GM13976 (cell line): Measurements from ENCODE around the gene SPINT2.

Experiments
- DNase-seq: peaks from one replicate; pipeline ENCODE4 v3.0.0; 2012; ENCODE audit warnings: low spot score
- in situ Hi-C: fragments of 300-500 bp; cut with MboI; formaldehyde crosslinking; loops from one replicate; pipeline ENCODE4 v1.12.0; 2022; ENCODE audit warnings: low sequenced_read_pairs, mixed read lengths, inconsistent platforms; ENCODE audit not compliant: unreplicated experiment
- TF ChIP-seq, protein P1 (sequence below): IDR thresholded peaks from 2 replicates; pipeline ENCODE4 v1.5.1; 2012; ENCODE audit warnings: borderline replicate concordance, mild to moderate bottlenecking; ENCODE audit not compliant: insufficient read depth; ENCODE audit errors: extremely low read depth, missing control alignments, control extremely low read depth

The SPINT2 gene

GRCh38 chr19:38265921-38266429 lies 1.6 kb downstream of the SPINT2 start:
- TF ChIP-seq, protein P1, sequence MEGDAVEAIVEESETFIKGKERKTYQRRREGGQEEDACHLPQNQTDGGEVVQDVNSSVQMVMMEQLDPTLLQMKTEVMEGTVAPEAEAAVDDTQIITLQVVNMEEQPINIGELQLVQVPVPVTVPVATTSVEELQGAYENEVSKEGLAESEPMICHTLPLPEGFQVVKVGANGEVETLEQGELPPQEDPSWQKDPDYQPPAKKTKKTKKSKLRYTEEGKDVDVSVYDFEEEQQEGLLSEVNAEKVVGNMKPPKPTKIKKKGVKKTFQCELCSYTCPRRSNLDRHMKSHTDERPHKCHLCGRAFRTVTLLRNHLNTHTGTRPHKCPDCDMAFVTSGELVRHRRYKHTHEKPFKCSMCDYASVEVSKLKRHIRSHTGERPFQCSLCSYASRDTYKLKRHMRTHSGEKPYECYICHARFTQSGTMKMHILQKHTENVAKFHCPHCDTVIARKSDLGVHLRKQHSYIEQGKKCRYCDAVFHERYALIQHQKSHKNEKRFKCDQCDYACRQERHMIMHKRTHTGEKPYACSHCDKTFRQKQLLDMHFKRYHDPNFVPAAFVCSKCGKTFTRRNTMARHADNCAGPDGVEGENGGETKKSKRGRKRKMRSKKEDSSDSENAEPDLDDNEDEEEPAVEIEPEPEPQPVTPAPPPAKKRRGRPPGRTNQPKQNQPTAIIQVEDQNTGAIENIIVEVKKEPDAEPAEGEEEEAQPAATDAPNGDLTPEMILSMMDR = no peak
- in situ Hi-C loops = no loop called here
- no peak for DNase-seq

DNA sequence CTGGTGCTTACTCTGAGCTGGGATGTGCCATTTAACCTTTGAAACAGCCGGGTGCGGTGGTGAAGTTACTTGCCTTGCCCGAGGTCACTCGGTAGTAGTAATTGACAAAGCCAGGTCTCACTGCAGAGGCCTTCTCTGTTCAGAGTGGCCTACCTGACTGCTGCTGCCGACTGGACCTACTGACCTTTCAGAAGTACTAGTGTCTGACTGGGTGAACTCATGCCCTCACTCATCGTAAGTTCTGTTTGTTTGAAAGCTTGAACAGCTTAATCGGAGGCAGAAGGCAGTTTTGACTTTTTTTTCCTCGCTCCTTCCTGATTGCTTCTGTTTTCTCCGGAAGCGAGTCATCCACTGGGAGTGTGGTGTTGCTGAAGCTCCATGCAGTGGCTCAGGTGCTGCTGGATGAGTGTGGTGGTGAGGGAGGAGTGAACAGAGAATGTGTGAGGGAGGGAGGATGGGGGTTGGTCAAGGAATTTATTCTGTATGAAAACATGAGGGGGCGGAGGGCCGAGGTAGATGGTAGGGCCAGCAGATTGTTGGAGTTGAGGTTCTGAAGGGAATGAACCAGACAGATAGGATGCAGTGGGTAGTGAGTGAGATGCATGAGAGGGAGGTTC lies 2.7 kb downstream of the SPINT2 start:
- TF ChIP-seq, protein P1 = no peak
- in situ Hi-C loops = no loop called here
- no peak for DNase-seq

GRCh38 chr19:38267761-38268483 lies 3.5 kb downstream of the SPINT2 start:
- TF ChIP-seq, protein P1 = no peak
- in situ Hi-C loops = no loop called here
- DNase-seq = no peak

GRCh38 chr19:38268539-38268938 lies 4.2 kb downstream of the SPINT2 start:
- TF ChIP-seq, protein P1 = no peak
- in situ Hi-C loops = no loop called here
- no peak for DNase-seq

DNA sequence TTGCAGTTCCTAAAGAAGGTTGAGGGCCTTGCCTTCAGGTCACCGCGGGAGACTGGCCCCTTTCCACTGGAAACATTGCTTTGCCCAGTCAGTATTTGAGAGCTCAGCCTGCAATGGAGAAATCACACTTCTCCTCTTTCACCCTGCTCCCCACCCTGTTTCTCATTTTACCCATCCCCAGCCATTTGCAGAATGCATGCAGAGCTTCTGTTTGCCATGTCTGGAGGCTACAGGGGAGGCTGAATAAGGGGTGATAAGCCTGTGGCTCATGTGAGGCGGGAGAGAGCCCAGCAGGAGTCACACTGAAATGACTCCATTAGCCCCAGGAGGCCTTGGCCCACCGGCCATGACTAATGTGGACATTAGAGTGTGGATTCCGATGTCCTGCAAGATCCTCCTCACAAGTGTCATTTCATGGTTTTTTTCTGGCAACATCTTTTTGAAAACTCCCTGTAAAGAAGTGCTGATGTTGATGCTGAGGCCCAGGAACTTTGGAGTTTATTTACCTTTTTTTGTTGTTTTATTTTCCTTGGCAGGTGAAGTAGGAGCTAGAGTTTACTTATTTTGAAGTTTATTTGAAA lies 6.3 kb downstream of the SPINT2 start:
- in situ Hi-C loops = no loop called here
- DNase-seq = no peak
- TF ChIP-seq, protein P1 = no peak

- in situ Hi-C loops = no loop called here
- DNase-seq = no peak
- TF ChIP-seq, protein P1 = no peak
Measured at GRCh38 chr19:38273499-38273898, 9.1 kb downstream of the SPINT2 start.
